Measurements from ENCODE around the gene TKFC.

The TKFC gene

GRCh38 chr11:61309739-61310138 is 23.3 kb upstream of the TKFC start:
- ATAC-seq: no peak
- no peak for TF ChIP-seq ZFP30 (CRISPR knock-in tag; IDR thresholded peaks at IDR 0.05)
- TF ChIP-seq TSHZ2 (CRISPR knock-in tag; IDR thresholded peaks at IDR 0.05): no peak
- TF ChIP-seq ZNF565 (CRISPR knock-in tag; conservative IDR thresholded peaks at IDR 0.05; ENCODE audit: low read depth): no peak
- no peak for TF ChIP-seq ESRRG (CRISPR knock-in tag; IDR thresholded peaks at IDR 0.05)
- TF ChIP-seq SNAI2 (CRISPR knock-in tag; IDR thresholded peaks at IDR 0.05): no peak
- TF ChIP-seq BACH2 (CRISPR knock-in tag; IDR thresholded peaks at IDR 0.05; ENCODE audit: borderline replicate concordance): no peak
- TF ChIP-seq ZFP3 (CRISPR knock-in tag; IDR thresholded peaks at IDR 0.05): no peak
- TF ChIP-seq CSDC2 (CRISPR knock-in tag; IDR thresholded peaks at IDR 0.05): no peak
- no peak for TF ChIP-seq CREB5 (CRISPR knock-in tag; IDR thresholded peaks at IDR 0.05; ENCODE audit: low read depth)
- TF ChIP-seq, protein P1, sequence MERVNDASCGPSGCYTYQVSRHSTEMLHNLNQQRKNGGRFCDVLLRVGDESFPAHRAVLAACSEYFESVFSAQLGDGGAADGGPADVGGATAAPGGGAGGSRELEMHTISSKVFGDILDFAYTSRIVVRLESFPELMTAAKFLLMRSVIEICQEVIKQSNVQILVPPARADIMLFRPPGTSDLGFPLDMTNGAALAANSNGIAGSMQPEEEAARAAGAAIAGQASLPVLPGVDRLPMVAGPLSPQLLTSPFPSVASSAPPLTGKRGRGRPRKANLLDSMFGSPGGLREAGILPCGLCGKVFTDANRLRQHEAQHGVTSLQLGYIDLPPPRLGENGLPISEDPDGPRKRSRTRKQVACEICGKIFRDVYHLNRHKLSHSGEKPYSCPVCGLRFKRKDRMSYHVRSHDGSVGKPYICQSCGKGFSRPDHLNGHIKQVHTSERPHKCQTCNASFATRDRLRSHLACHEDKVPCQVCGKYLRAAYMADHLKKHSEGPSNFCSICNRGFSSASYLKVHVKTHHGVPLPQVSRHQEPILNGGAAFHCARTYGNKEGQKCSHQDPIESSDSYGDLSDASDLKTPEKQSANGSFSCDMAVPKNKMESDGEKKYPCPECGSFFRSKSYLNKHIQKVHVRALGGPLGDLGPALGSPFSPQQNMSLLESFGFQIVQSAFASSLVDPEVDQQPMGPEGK (CRISPR knock-in tag; IDR thresholded peaks at IDR 0.05; ENCODE audit: borderline replicate concordance): no peak
- no peak for TF ChIP-seq PPARA (CRISPR knock-in tag; IDR thresholded peaks at IDR 0.05; ENCODE audit: borderline replicate concordance)
- TF ChIP-seq ISL1 (CRISPR knock-in tag; IDR thresholded peaks at IDR 0.05): no peak
- no peak for TF ChIP-seq ZNF8 (CRISPR knock-in tag; IDR thresholded peaks at IDR 0.05)
- TF ChIP-seq, protein P2, sequence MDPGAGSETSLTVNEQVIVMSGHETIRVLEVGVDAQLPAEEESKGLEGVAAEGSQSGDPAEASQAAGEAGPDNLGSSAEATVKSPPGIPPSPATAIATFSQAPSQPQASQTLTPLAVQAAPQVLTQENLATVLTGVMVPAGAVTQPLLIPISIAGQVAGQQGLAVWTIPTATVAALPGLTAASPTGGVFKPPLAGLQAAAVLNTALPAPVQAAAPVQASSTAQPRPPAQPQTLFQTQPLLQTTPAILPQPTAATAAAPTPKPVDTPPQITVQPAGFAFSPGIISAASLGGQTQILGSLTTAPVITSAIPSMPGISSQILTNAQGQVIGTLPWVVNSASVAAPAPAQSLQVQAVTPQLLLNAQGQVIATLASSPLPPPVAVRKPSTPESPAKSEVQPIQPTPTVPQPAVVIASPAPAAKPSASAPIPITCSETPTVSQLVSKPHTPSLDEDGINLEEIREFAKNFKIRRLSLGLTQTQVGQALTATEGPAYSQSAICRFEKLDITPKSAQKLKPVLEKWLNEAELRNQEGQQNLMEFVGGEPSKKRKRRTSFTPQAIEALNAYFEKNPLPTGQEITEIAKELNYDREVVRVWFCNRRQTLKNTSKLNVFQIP (CRISPR knock-in tag; IDR thresholded peaks at IDR 0.05; ENCODE audit: borderline replicate concordance, low read depth): no peak
- no peak for TF ChIP-seq ZC3H10 (CRISPR knock-in tag; IDR thresholded peaks at IDR 0.05)
- TF ChIP-seq GLIS3 (CRISPR knock-in tag; IDR thresholded peaks at IDR 0.05): no peak
- no peak for TF ChIP-seq ZNF70 (CRISPR knock-in tag; IDR thresholded peaks at IDR 0.05)
- no peak for TF ChIP-seq OSR1 (CRISPR knock-in tag; IDR thresholded peaks at IDR 0.05)
- no peak for TF ChIP-seq TOX (CRISPR knock-in tag; IDR thresholded peaks at IDR 0.05; ENCODE audit: borderline replicate concordance)
- TF ChIP-seq TCF4 (CRISPR knock-in tag; IDR thresholded peaks at IDR 0.05; ENCODE audit: borderline replicate concordance): no peak

DNA sequence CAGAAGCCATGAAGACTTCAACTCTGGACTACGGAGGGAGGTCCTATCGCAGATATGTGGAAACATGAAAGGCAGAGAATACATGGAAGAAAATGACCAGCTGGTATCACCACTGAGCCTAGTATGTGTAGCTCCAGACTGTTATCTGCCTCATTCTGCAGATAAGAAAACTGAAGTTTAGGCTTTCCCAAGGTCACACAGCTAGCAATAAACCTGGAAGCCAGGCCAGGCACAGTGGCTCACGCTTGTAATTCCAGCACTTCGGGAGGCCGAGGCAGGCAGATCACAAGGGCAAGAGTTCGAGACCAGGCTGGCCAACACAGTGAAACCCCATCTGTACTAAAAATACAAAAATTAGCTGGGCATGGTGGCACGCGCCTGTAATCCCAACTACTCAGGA is 22.3 kb upstream of the TKFC start:
- TF ChIP-seq PPARA (CRISPR knock-in tag; IDR thresholded peaks at IDR 0.05; ENCODE audit: borderline replicate concordance) (no peak), SNAI2 (CRISPR knock-in tag; IDR thresholded peaks at IDR 0.05) (no peak), ISL1 (CRISPR knock-in tag; IDR thresholded peaks at IDR 0.05) (no peak), OSR1 (CRISPR knock-in tag; IDR thresholded peaks at IDR 0.05) (no peak), BACH2 (CRISPR knock-in tag; IDR thresholded peaks at IDR 0.05; ENCODE audit: borderline replicate concordance) (no peak), GLIS3 (CRISPR knock-in tag; IDR thresholded peaks at IDR 0.05) (no peak), CSDC2 (CRISPR knock-in tag; IDR thresholded peaks at IDR 0.05) (no peak), CREB5 (CRISPR knock-in tag; IDR thresholded peaks at IDR 0.05; ENCODE audit: low read depth) (no peak), ZNF565 (CRISPR knock-in tag; conservative IDR thresholded peaks at IDR 0.05; ENCODE audit: low read depth) (no peak)
- ATAC-seq: no peak

DNA sequence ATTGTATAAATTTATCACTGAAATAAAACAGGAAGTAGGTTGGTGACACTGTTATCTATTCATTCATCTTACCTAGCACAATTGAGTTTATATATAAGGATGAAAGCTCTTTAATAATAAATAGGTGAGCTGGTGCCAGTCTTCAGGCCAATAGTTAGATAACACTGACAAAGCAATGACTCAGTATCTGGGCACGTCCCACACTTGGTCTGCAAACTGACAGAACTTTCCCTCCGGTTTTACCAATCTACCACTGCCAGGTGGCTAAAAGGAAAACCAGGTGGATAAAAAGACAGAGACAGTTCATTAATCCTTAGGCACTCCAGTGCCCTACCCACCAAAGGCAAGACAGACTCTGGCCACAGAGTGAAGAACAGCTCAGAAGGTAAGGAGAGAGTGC is 17.8 kb upstream of the TKFC start:
- no peak for ATAC-seq
- TF ChIP-seq TCF4 (CRISPR knock-in tag; IDR thresholded peaks at IDR 0.05; ENCODE audit: borderline replicate concordance) (no peak), TSHZ2 (CRISPR knock-in tag; IDR thresholded peaks at IDR 0.05) (no peak), ARNTL (CRISPR knock-in tag; IDR thresholded peaks at IDR 0.05; ENCODE audit: borderline replicate concordance, low read depth) (no peak), ESRRG (CRISPR knock-in tag; IDR thresholded peaks at IDR 0.05) (no peak), CSDC2 (CRISPR knock-in tag; IDR thresholded peaks at IDR 0.05) (no peak), GLIS3 (CRISPR knock-in tag; IDR thresholded peaks at IDR 0.05) (no peak), ZFP3 (CRISPR knock-in tag; IDR thresholded peaks at IDR 0.05) (no peak)
- TF ChIP-seq, protein P2 (CRISPR knock-in tag; IDR thresholded peaks at IDR 0.05; ENCODE audit: borderline replicate concordance, low read depth): no peak
- TF ChIP-seq, protein P1 (CRISPR knock-in tag; IDR thresholded peaks at IDR 0.05; ENCODE audit: borderline replicate concordance): no peak

Measured in SK-N-SH treated with all-trans-retinoic acid at 6 μM for 48 hours (cell line).